HepG2 (cell line): ENCODE results near the gene RPF1. TPM values are rescaled to one million over a fixed set of nuclear protein-coding genes. Genes with fewer than 3 reads are reported as not detected.

Source experiments
- ATF3 ChIP-seq: sonication (generic); formaldehyde crosslinking; IDR thresholded peaks from 2 replicates; pipeline ENCODE4 v1.4.0; 2020; ENCODE audit warnings: missing genetic modification reagents
- ATM ChIP-seq: fragments of 450-650 bp; IDR thresholded peaks from 2 replicates; pipeline ENCODE4 v1.7.1; 2017; ENCODE audit warnings: mild to moderate bottlenecking, borderline replicate concordance
- DRAP1 ChIP-seq: IDR thresholded peaks from 2 replicates; pipeline ENCODE4 v1.6.1; 2016; ENCODE audit warnings: missing genetic modification reagents, missing compliant biosample characterization
- EHMT2 ChIP-seq: fragments of 200-600 bp; sonication (generic); IDR thresholded peaks from 2 replicates; pipeline ENCODE4 v1.7.0; 2017; ENCODE audit warnings: antibody characterized with exemption, low read depth, low read length, borderline replicate concordance
- GATAD2A ChIP-seq: IDR thresholded peaks from 2 replicates; pipeline ENCODE4 v1.6.1; 2016
- NR2C2 ChIP-seq: sonication (generic); formaldehyde crosslinking; IDR thresholded peaks from 2 replicates; pipeline ENCODE4 v1.4.0; 2020; ENCODE audit warnings: missing genetic modification reagents, mild to moderate bottlenecking, moderate library complexity, borderline replicate concordance
- POGZ ChIP-seq: sonication (generic); formaldehyde crosslinking; IDR thresholded peaks from 2 replicates; pipeline ENCODE4 v1.4.0; 2020; ENCODE audit warnings: mild to moderate bottlenecking, missing genetic modification reagents
- SCMH1 ChIP-seq: sonication (generic); formaldehyde crosslinking; IDR thresholded peaks from 2 replicates; pipeline ENCODE4 v1.9.0; 2021; ENCODE audit warnings: missing genetic modification reagents, mild to moderate bottlenecking, borderline replicate concordance
- SIN3B ChIP-seq: fragments of 150-350 bp; IDR thresholded peaks from 2 replicates; pipeline ENCODE4 v1.6.1; 2014; ENCODE audit warnings: low read length
- SNAI1 ChIP-seq: sonication (generic); formaldehyde crosslinking; IDR thresholded peaks from 2 replicates; pipeline ENCODE4 v1.5.0; 2020; ENCODE audit warnings: mild to moderate bottlenecking, missing genetic modification reagents, borderline replicate concordance
- TFDP2 ChIP-seq: sonication (generic); formaldehyde crosslinking; IDR thresholded peaks from 2 replicates; pipeline ENCODE4 v1.4.0; 2020; ENCODE audit warnings: missing genetic modification reagents
- ZFY ChIP-seq: sonication (generic); formaldehyde crosslinking; IDR thresholded peaks from 2 replicates; pipeline ENCODE4 v1.4.0; 2020; ENCODE audit warnings: missing genetic modification reagents
- ZMYM4 ChIP-seq: sonication (generic); formaldehyde crosslinking; IDR thresholded peaks from 2 replicates; pipeline ENCODE4 v1.8.1; 2023; ENCODE audit warnings: mild to moderate bottlenecking, missing genetic modification reagents
- ZNF441 ChIP-seq: sonication (generic); formaldehyde crosslinking; IDR thresholded peaks from 2 replicates; pipeline ENCODE4 v1.7.0; 2021; ENCODE audit warnings: missing genetic modification reagents, borderline replicate concordance
- ZNF800 ChIP-seq: sonication (generic); formaldehyde crosslinking; IDR thresholded peaks from 2 replicates; pipeline ENCODE4 v1.4.0; 2020; ENCODE audit warnings: missing genetic modification reagents
- polyA plus RNA-seq, 8 experiments: library from polyadenylated mRNA; depleted of rRNA in 3 of 8; stranded (reverse) in 7 of 8; unstranded in 1 of 8; fragments of >200 nt; fragmentation: Illumina TruSeq in 4 of 8; extraction: Trizol in 4 of 8; gene quantifications; 2 replicates each; pipeline versions ENCODE4 v1.2.1 to v1.2.3, GENCODE V29; 2011 to 2016; ENCODE audit warnings: low read depth in 4 of 8, missing spikeins in 1 of 8, mixed read lengths in 1 of 8; ENCODE audit not compliant: insufficient read depth in 1 of 8
- total RNA-seq, 5 experiments: library from RNA; depleted of rRNA; stranded (reverse); fragments of >200 nt; fragmentation: Illumina TruSeq; extraction: Trizol; gene quantifications; 2 replicates each; pipeline ENCODE4 v1.2.3, GENCODE V29; 2016; ENCODE audit warnings: low read depth in 1 of 5

The RPF1 gene
- total and polyA plus RNA-seq, 2 of the 13 experiments (the other 11 are each of a cell fraction or from before 2014, with no cell fraction given) = 23.0 to 39.0 TPM

- TF ChIP-seq DRAP1 (CRISPR knock-in tag) (peak; percentile 73; the same call in 1 of the 2 replicates), SNAI1 (CRISPR knock-in tag) (no peak), SIN3B (no peak), POGZ (CRISPR knock-in tag) (peak; percentile 93), ZNF800 (0 out of 2 replicates have a peak, but pooled peaks have one; percentile 33), ZFY (CRISPR knock-in tag) (peak; percentile 51), ZMYM4 (CRISPR knock-in tag) (peak; percentile 95), TFDP2 (CRISPR knock-in tag) (0 out of 2 replicates have a peak, but pooled peaks have one; percentile 31), SCMH1 (CRISPR knock-in tag) (no peak), ZNF441 (CRISPR knock-in tag) (peak; percentile 39; the same call in 1 of the 2 replicates), ATM (no peak), ATF3 (no peak), NR2C2 (peak; percentile 100), GATAD2A (CRISPR knock-in tag) (0 out of 2 replicates have a peak, but pooled peaks have one; percentile 4), EHMT2 (peak; percentile 100)
These were observed at the start of gene RPF1 (continued) for GRCh38 chr1:84478876-84479868.
